IPS-NIHi11 (cell line): ENCODE results near the gene DNAH14.
"Not testable (repeated sequence)": the region's sequence is repeated elsewhere in the genome, so short reads cannot be mapped to it uniquely, and the experiment has no call there.

Experiments
- DNase-seq: peaks from one replicate; pipeline ENCODE4 v3.0.0; 2012; ENCODE audit warnings: mixed read lengths, low spot score

The DNAH14 gene

DNA sequence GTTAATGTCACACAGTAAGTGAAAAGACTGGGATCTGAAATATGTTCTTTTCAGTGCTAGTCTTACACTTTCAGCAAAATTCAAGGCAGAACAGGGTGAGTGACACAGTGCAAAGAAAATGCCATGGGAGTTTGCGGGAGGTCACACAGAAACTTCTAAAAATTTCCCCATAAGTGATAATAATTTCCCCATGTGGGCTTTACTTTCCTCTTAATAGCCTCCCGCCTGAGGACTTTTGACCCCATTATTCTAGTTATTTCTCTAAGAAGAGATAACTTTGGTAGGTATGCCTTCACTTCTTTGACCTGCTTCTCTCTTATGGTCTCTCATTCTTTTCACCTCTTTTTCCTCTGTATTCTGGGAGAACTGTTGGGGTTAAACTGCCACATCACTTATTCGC lies 8.1 kb upstream of the DNAH14 start:
- DNase-seq, result no peak

DNA sequence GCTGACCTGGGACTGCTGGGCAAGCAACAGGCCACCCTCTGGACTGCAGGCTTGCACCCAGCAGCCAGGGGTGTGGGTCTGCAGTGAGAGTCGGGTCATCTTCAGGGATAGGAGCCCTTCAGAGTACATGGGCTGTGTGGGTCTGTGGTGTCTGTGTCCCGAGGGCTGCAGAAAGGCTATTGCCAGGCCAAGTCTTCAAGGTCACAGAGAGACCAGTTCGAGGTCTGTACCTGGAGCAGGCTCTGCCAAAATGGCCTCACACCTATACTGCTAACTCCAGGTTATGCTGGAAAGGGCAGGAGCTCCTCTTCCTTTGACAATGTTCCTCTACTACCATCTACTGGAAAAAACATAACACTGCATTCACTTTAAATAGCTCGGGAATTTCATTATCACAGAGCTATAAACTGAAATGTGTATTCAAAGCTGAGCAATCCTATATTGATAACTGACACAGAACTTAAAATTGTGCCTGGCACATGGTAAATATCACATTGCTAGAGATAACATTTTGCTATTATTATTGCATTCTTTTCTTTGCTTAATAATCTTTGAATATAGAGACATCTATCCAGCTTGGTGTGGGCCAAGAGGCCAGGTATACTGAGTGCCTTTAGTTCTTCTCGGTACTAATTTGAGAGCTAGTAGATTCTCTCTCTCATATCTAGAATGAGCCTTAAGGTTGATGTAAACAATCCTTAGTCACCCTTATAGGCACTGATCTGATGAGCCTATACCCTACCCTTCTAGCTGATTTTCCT lies 6.9 kb upstream of the DNAH14 start:
- peak; percentile 74 for DNase-seq

DNA sequence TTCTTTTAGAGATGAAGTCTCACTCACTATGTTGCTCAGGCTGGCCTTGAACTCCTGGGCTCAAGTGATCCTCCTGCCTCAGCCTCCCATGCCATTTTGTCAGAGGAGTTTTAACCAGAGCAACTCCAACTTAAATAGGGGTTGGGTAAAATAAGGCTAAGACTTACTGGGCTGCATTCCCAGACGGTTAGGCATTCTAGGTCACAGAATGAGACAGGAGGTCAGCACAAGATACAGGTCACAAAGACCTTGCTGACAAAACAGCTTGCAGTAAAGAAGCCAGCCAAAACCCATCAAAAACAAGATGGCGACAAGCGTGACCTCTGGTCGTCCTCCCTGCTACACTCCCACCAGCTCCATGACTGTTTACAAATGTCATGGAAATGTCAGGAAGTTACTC lies 5.7 kb upstream of the DNAH14 start:
- no peak for DNase-seq

DNA sequence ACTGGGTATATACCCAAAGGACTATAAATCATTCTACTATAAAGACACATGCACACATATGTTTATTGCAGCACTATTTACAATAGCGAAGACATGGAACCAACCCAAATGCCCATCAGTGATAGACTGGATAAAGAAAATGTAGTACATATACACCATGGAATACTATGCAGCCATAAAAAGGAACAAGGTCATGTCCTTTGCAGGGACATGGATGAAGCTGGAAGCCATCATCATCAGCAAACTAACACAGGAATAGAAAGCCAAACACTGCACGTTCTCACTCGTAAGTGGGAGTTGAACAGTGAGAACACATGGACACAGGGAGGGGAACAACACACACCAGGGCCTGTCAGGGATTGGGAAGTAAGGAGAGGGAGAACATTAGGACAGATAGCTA lies 1.8 kb upstream of the DNAH14 start:
- not testable (repeated sequence) for DNase-seq

DNA sequence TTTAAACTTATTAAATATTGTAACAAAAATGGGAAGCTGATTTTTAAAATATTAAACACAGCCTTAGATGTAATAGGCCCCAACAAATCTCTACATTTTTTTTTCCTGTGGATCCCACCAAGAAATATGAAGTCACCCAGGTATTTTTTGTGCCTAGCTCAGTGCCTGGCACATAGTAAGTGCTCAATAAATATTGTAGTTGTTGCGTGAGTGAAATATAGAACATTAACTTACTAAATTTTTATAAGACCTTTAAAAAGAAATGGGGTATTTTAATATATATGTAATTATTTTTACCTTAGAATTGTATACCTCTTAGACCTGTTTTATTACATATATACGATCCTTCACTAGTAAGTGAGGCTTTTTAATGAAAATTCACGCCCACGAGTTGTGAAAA lies 569 bp upstream of the DNAH14 start:
- no peak for DNase-seq

DNA sequence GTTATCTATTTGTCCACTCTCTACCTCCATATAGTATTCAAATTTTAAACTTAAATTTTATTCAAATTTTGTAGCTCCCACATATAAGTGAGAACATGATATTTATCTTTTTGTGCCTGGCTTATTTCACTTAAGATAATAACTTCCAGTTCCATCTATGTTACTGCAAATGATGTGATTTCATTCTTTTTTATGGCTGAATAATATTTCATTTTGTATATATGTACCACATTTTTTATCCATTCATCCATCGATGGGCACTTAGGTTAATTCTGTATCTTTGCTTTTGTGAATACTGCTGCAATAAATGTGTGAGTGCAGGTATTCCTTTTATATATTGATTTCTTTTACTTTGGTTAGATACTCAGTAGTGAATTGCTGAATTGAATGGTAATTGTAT lies 2.1 kb downstream of the DNAH14 start:
- DNase-seq, result no peak

DNA sequence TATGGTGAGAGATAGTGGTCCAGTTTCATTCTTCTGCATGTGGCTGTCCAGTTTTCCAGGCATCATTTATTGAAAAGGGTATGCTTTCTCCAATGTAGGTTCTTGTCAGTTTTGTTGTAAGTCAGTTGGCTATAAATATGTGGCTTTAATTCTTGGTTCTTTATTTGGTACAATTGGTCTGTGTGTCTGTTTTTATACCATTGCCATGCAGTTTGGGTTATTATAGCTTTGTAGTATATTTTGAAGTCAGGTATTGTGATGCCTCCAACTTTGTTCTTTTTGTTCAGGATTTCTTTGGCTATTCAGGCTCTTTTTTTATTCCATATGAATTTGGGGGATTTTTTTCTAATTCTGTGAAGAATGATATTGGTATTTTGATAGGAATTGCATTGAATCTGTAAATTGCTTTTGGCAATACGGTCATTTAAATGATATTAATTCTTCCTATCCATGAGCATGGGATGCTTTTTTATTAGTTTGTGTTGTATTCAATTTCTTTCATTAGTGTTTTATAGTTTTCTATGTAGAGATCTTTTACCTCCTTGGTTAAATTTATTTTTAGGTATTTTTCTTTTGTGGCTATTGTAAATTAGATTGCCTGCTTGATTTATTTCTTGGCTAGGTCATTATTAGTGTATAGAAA lies 3.3 kb downstream of the DNAH14 start:
- no peak for DNase-seq

DNA sequence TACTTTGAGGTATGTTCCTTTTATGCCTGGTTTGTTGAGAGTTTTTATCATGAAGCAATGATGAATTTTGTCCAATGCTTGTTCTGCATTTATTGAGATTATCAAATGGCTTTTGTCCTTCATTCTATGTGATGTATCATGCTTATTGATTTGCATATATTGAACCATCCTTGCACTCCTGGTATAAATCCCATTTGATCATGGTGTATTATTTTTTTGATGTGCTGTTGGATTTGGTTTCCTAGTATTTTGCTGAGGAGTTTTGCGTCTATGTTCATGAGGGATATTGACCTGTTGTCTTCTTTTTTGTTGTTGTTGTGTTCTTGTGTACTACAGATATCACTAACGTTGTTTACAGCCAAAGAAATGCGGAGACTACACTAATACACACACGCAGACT lies 4.1 kb downstream of the DNAH14 start:
- no peak for DNase-seq

DNA sequence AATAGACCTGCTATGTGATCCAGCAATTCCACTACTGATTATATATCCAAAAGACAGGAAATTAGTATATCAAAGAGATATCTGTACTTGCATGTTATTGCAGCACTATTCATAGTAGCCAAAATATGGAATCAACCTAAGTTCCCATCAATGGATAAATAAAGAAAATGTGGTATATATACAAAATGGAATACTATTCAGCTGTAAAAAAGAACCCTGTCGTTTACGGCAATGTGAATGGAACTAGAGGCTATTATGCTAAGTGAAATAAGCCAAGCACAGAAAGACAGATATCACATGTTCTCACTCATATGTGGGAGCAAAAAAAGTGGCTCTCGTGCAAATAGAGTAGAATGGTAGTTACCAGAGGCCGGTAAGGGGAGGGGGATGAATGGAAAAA lies 9.2 kb downstream of the DNAH14 start:
- no peak for DNase-seq

DNA sequence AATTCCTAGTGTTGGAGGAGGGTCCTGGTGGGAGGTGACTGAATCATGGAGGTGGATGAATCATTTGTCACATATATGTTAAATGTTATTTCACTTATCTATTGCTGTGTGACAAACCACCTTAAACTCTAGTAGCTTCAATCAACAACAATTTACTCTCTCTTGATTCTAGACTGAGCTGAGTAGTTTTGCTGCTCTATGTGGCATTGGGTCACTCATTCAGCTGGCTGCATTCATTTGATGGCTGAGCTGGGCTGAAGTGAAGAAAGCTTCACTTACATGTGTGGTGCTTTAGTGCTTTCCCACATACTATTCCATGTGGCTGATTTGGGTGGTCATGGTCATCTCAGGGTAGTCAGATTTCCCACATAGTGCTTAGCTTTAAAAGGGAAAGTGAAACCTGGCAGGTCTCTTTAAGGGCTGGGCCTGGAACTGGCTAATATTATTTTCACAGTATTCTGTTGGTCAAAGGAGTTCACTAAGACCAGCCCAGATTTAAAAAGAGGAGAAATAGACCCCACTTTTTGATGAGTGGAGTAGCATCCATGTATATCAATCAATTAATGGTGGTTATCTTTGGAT lies 10.5 kb downstream of the DNAH14 start:
- DNase-seq, result no peak

DNA sequence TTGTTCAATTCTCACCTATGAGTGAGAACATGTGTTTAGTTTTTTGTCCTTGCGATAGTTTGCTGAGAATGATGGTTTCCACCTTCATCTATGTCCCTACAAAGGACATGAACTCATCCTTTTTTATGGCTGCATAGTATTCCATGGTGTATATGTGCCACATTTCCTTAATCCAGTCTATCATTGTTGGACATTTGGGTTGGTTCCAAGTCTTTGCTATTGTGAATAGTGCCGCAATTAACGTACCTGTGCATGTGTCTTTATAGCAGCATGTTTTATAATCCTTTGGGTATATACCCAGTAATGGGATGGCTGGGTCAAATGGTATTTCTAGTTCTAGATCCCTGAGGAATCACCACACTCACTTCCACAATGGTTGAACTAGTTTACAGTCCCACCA lies 11.3 kb downstream of the DNAH14 start:
- not testable (repeated sequence) for DNase-seq

DNA sequence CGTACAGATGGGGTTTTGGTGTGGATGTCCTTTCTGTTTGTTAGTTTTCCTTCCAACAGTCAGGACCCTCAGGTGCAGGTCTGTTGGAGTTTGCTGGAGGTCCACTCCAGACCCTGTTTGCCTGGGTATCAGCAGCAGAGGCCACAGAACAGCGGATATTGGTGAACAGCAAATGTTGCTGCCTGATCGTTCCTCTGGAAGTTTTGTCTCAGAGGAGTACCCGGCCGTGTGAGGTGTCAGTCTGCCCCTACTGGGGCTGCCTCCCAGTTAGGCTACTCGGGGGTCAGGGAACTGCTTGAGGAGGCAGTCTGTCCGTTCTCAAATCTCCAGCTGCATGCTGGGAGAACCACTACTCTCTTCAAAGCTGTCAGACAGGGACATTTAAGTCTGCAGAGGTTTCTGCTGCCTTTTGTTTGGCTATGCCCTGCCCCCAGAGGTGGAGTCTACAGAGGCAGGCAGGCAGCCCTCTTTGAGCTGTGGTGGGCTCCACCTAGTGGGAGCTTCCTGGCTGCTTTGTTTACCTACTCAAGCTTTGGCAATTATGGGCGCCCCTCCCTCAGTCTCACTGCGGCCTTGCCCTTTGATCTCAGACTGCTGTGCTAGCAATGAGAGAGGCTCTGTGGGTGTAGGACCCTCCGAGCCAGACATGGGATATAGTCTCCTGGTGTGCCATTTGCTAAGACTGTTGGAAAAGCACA lies 16.3 kb downstream of the DNAH14 start:
- peak; percentile 14 for DNase-seq

DNA sequence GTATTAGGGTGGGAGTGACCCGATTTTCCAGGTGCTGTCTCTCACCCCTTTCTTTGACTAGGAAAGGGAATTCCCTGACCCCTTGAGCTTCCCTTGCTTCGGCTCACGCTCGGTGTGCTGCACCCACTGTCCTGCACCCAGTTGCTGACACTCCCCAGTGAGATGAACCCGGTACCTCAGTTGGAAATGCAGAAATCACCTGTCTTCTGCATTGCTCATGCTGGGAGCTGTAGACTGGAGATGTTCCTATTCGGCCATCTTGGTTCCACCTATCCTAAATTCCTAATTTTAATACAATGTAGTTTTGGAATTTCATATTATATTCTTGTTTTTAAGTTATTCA lies 16.8 kb downstream of the DNAH14 start:
- not testable (repeated sequence) for DNase-seq

DNA sequence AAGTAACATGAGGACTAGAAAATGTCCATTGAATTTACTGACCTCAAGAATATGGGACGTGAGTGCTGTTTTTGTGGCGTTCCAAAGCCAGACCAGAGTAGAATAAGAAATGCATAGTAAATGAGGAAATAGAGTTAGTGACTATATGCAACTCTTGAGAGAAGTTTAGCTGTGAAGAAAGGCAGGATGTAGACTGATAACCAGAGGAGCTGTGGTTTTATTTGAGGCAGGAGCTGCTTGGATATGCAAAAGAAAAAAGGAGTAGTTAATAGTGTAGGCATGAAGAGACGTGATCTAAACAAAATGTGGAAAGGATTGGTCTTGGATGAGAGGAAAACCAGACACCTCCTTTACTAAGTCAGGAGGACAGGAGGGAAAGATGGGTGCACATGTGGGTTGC lies 28.2 kb downstream of the DNAH14 start:
- DNase-seq, result no peak

DNA sequence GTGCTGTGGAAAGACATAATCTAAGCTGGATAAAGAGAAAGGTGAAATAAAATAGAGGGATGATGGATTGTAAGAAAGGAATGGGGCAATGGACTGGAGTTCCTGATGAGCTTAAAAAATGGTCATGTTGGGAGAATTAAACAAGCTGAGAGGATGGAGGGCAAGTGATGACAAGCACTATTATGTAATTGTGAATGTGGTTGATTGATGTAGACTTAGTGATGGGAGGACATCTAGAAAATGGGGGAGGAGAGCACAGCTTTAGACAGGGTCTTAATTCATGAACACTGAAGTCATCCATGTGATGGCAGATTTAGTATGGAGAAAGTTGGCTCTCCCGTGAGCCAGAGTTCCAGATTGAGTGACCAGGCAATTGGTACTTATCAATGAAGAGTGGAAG lies 29.0 kb downstream of the DNAH14 start:
- DNase-seq, result no peak

DNA sequence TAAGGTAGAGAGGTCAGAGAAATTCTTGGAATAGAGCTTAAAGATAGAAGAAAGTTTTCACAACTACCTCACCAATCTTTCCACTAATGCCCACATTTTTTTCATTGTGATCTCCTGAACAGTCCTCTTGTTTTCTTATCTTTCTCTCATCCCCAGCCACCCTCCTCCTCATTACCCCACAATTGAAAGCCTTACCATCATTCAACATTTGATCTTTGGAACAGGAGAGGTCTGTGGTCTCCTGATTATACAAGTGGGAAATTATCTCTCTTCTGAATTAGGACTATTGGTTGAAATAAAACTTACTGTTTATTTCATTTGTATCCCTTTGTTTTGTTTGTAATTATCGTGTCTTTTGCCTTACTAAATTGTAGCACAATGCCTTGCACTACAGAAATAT lies 29.6 kb downstream of the DNAH14 start:
- no peak for DNase-seq

DNA sequence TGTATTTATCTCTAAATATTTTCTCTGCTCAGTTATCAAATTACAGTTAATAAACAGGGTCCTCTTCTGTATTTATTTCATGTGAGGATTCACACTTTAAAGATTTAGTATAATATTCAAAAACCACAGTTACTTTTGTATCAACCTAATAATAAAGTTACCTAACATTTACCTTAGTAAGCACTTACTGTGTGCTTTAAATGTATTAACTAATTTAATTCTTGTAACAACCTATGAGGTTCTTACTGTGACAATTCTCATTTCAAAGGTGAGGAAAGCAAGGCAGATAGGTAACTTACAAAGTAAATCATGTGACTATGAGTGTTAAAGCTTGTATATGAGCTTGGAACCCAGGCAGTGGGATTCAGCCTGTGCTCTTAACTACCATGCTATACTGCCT lies 30.2 kb downstream of the DNAH14 start:
- DNase-seq, result no peak

DNA sequence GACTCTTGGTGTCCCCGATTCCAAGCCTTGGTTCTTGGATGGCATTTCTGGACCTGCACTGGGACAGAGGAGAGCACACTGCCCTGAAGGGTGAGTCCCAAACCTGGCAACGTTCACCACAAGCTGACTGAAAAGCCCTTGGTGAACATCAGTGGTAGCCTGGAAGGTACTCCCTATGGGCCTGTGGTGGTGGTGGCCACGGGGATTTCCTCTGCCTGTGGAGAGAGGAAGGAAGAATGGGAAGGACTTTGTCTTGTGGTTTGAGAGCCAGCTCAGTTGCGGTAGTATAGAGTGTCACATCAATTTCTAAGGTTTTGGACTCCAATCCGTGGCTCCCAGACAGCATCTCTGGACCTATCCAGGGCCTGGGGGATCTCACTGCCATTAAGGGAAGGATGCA lies 50.7 kb downstream of the DNAH14 start:
- DNase-seq, result no peak

DNA sequence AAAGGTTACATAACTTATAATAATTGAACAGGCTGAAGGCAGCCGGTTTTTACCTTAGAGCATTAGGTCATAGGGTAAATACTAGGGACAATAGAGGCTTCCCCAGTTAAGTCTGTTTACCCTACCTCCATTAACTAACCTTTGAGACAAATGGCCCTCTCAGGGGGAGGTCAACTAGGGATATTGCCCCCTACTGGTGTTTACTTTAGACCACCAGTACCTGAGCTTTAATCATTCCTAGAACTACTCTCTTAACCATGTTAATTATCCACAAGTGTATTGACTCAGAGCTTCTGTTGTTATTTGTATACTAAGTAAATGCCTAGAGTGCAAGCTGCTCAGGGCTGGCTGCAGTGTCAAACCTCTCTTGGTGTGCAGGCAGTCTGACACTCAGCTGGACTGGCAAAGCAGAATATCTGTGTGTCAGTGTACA lies 52.5 kb downstream of the DNAH14 start:
- DNase-seq, result peak; percentile 9

DNA sequence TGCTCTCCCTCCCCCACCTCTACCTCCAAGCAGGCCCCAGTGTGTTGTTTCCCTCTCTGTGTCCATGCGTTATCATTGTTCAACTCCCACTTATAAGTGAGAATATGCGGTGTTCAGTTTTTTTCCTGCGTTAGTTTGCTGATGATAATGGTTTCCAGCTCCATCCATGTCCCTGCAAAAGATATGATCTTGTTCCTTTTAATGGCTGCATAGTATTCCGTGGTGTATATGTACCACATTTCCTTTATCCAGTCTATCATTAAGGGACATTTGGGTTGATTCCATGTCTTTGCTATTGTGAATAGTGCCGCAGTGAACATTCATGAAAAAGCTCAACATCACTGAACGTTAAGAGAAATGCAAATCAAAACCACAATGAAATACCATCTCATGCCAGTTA lies 58.6 kb downstream of the DNAH14 start:
- DNase-seq, result no peak

DNA sequence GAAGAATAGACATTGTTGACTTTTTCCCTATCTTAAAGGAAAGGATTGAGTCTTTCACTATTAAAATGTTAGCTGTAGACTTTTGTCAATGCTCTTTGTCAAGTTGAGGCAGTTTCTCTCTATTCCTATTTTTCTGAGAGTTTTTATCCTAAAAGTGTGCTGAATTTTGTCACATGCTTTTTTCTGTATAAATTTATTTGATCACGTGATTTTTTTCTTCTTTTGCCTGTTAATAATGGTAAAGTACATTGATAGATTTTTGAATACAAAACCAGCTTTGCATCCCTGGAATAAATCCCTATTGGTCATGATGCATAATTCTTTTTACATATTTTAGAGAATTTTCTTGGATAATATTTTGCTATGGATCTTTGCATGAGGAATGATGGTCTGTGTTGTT lies 60.1 kb downstream of the DNAH14 start:
- DNase-seq, result no peak

DNA sequence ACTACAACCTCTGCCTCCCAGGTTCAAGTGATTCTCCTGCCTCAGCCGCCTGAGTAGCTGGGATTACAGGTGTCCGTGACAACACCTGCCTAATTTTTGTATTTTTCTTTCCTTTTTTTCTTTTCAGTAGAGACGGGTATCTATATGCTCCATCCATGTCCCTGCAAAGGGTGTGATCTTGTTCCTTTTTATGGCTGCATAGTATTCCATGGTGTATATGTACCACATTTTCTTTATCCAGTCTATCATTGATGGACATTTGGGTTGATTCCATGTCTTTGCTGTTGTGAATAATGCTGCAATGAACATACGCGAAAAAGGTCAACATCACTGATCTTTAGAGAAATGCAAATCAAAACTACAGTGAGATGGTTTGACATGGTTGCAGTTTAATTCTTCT lies 62.1 kb downstream of the DNAH14 start:
- DNase-seq, result not testable (repeated sequence)

DNA sequence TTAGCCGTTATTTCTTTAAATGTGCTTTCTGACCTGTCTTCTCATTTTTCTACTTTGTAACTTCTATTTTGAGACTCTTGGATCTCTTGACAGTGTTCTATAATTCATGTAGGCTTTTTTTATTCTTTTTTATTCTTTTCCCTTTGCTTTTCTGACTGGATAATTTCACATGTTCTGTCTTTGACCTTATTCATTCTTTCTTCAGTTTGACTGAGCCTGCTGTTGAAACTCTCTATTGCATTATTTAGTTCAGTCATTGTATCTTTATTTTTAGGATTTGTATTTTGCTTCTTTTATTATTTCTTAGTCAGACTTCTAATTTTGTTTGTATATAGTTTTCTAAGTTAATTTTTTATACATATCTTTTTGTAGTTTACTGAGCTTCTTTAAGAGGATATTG lies 66.1 kb downstream of the DNAH14 start:
- no peak for DNase-seq
